Activated CD4-positive, CD25-positive, alpha-beta regulatory T cell treated with anti-CD3 and anti-CD28 coated beads, Interleukin-2, amount 50 U/mL, for 72 hours (primary cell): Measurements from ENCODE around the gene SLC33A1.
"Not testable (repeated sequence)": the region's sequence is repeated elsewhere in the genome, so short reads cannot be mapped to it uniquely, and the experiment has no call there.

ENCODE experiments used
- DNase-seq: peaks from one replicate; pipeline ENCODE4 v3.0.0; 2021

The SLC33A1 gene

GRCh38 chr3:155854141-155854940, at the start of gene SLC33A1:
Gene SLC33A1 (minus strand): TSS chr3:155854427. CDS start chr3:155853997, 430 bp downstream.
- DNase-seq, result peak; percentile 96

- no peak for DNase-seq
Observed at GRCh38 chr3:155895379-155895900, 41.2 kb upstream of the SLC33A1 start.

- DNase-seq, result no peak
Observed at GRCh38 chr3:155891321-155891720, 37.1 kb upstream of the SLC33A1 start.

DNA sequence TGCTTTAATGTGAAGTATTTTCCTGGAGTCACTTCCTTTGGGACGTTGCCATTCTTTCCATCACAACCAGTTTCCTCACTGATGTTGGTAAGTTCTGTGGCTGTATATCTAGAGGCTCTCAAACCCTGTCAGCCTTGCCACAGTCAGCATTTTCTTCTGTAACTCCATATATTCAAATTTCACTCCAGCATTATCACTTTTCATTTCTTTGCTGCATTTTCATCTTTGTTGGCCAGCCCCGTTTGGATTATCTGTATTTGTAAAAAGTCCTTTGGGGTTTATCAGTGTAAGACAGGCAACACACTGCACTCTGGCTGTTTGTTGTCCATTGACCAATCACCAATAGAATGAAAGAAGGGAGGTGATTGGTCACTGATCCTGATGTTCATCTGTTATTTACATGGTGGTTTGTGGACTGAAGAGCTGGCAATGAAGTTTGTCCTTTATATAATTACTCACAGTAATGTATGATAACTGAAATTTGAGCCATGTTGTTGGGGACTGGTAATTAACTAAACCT, 36.5 kb upstream of the SLC33A1 start:
- DNase-seq, result no peak

DNA sequence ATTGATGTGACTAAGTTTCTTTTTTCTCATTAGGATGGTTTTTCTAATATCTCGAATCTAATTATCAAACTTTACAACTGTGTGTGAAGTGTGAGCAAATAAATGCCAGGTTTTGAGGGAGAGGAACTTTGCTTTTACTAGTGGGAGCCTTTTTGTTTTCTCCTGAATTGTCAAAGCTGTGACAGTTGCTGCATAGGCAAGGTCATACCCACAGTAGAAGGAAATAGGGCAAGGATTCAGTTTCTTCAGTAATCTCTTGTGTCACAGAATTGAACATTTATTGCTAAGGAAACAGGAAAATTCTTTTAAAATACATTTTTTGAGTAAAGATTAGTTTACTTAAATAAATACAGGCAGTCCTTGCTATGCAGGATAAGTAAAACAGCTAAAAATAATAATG, 35.7 kb upstream of the SLC33A1 start:
- DNase-seq, result no peak

GRCh38 chr3:155889212-155889611, 35.0 kb upstream of the SLC33A1 start:
- no peak for DNase-seq

DNA sequence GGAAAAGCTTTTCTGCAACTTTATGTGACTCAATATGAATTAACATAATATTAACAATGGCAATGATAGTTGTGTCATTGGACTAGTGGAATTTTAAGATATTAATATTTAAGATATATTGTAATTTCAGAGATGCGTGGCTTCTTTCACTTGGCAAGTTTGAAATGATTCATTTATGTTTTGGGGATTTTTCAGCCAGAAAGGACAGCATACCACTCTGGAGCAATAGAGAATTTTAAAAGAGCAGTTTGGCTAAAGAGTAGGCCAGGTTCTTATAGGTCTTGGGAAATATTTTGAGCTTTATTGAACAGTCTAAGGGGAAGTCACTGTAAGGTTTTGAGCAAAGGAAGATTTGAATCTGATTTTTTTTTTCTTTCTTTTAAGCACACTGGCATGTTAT, 32.7 kb upstream of the SLC33A1 start:
- DNase-seq, result no peak

DNA sequence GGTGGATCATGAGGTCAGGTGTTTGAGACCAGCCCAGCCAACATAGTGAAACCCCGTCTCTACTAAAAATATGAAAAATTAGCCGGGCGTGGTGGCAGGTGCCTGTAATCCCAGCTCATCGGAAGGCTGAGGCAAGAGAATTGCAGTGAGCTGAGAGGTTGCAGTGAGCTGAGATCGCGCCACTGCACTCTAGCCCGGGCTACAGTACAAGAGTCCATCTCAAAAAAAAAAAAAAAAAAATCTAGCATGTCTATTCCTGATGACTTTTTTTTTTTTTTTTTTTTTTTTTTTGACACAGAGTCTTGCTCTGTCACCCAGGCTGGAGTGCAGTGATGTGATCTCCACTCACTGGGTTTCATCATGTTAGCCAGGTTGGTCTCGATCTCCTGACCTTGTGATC, 32.1 kb upstream of the SLC33A1 start:
- not testable (repeated sequence) for DNase-seq

- DNase-seq, result no peak
Observed at GRCh38 chr3:155885292-155885691, 31.1 kb upstream of the SLC33A1 start.

DNA sequence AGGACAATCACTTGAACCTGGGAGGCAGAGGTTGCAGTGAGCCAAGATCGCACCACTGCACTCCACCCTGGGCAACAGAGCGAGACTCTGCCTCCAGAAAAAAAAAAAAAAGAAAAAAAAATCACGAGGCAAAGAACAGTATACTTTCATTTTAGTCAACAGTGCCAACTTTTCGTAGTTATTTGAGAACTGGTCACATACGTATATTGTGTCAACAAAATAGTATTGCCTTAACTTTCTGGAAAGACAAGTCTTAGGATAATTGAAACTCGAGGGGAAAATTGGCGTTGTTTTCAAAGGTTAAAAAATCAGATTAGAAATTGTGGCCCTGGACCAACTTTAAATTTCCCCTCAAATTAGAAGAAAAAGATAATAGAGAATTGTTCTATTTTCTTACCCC, 30.1 kb upstream of the SLC33A1 start:
- DNase-seq, result no peak

- no peak for DNase-seq
Observed at GRCh38 chr3:155880286-155880685, 26.1 kb upstream of the SLC33A1 start.

DNA sequence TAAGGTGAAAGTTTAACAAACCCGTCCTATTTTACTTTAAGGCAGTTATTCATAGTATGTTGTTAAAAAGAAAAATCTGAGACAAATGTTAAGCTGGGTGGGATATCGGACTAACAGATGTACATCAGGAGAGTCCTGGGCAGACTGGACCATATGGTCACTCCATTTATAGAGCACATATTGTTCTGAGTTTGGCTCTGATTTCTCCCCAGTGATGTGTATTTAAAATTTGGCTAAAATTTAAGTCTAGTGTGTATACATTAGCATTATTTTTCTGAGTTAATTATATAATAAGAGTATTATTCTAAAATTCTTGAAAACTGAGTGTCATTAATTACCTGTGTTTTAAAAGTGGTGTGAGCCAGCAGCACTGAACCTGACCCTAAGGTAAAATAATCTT, 22.3 kb upstream of the SLC33A1 start:
- DNase-seq, result no peak

DNA sequence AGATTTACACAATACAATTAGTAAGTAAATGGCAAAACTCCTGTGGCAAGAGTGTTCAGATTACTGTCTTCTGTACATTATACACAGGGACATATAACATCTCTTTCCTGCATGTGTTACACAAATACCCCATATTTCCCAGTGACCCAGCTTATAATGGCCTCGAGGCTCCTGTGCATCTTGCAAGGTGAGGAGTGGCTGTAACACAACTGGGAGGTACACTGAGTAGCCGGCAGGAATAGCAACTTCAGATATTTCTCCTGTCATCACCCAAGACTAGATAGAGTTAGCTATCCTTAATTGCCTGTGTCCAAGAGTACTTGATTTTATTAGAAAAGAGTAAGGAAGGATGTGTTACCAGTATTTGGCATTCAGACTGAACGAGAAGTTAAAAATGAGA, 21.8 kb upstream of the SLC33A1 start:
- no peak for DNase-seq

DNA sequence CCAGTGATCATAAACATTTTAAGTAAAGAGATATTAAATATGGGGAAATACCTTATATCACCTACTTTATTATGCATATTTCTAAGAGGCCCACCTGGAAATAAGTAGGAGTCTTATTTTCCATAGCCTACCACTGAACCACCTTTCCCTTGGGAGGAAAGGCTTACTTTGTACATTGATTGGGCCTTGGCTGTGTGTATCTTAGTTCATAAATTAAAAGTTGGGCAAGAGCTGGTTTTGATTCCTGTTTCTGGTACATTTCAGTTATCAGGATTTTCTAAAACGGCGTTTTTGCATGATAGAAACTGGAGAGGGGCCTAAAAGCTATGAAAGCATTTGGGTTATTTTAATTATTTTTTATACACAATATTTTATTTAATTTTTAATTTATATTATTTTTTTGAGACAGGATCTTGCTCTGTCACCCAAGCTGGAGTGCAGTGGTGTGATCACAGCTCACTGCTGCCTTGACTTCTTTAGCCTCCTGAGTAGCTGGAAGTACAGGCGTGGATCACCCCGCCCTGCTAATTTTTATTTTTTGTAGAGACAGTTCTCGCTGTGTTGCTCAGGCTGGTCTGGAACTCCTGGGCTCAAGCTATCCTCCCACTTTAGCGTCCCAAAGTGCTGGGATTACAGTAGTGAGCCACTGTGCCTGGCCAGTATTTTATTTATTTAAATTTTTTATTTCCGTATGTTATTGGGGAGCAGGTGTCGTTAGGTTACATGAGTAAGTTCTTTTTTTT, 18.8 kb upstream of the SLC33A1 start:
- no peak for DNase-seq

DNA sequence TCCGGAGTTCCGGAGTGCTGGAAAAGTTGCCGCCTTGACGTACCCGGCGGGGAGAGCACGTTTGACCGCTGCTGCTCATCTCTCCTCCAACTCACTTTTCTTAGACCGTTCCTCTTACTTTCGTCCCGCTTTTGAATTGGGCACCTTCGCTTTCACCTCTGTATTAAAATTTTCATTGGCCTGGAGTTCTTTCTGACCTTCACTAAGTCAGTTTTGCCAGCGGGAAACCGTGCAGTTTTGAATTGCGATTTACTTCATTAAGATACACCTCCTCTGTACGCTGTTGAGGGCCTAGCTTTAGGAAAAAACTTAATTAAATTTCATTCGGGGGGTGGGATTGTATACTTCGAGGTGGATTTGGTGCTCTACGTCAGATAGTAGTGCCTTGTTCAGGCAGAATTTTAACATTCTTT, 17.5 kb upstream of the SLC33A1 start:
- no peak for DNase-seq

GRCh38 chr3:155870945-155871745, 16.9 kb upstream of the SLC33A1 start:
- peak; percentile 55 for DNase-seq

DNA sequence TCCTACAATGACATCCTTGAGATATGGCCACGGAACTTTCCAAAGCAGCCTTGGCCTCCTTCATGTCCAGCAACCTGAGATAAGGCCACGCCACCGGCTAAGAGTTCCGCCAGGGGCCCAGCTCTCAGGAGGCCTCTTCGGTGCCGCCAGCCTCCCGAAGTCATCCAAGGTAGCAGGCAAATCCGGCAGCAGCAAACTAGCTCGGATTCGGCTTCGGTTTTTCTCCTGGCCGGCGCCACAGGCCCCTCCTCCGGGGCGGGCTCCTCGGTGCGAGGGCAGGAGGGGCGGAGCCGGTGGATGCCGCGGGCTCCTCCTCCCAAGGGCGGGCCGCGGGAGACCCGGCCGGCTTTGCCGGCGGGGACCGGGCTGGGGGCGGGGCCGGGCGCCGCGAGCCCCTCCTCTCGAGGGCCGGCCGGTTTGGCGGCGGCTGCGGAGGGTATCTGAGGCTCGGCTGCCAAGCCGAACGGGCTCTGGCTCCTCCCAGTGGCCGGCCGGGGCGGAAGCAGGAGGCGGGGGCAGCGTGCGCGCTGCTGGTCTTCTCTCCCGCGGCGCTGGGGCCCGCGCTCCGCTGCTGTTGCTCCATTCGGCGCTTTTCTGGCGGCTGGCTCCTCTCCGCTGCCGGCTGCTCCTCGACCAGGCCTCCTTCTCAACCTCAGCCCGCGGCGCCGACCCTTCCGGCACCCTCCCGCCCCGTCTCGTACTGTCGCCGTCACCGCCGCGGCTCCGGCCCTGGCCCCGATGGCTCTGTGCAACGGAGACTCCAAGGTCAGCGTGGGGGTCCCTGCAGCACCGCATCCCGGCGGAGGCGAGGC, 16.1 kb upstream of the SLC33A1 start, which contains the start of gene GMPS:
GMPS (plus strand) TSS at position 518 of the 812 bp plus-strand sequence; CDS start at position 739, 221 bp downstream.
- DNase-seq, result peak; percentile 97

GRCh38 chr3:155869691-155870090, 15.5 kb upstream of the SLC33A1 start:
- no peak for DNase-seq

GRCh38 chr3:155863072-155863784, 9.0 kb upstream of the SLC33A1 start:
- no peak for DNase-seq

DNA sequence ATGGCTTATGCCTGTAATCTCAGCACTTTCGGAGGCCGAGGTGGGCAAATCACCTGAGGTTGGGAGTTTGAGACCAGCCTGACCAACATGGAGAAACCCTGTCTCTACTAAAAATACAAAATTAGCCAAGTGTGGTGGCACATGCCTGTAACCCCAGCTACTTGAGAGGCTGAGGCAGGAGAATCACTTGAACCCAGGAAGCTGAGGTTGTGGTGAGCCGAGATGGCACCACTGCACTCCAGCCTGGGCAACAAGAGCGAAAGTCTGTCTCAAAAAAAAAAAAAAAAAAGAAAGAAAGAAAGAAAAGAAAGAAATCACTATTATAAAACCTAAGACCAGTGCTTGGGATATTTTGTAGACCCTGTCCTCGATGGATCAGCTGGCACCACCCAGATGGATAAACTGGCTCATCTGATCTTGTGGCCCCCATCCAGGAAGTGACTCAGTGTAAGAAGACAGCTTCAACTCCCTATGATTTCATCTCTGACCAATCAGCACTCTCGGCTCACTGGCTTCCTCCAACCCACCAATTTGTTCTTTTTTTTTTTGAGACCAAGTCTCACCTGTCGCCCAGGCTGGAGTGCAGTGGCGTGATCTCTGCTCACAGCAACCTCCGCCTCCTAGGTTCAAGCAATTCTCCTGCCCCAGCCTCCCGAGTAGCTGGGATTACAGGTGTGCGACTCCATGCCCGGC, 8.2 kb upstream of the SLC33A1 start:
- peak; percentile 40 for DNase-seq
